ENCODE data around the gene SLC2A2.
A peak's percentile ranks its signal among the peaks of the same experiment; 100 is the strongest.

The SLC2A2 gene

GRCh38 chr3:171039674-171040073, 13.2 kb upstream of the SLC2A2 start:
- H3K27ac ChIP-seq, result no peak overlapping the region
- no peak for TF ChIP-seq CTCF (IDR thresholded peaks at IDR 0.05)
- no peak overlapping the region for H3K4me3 ChIP-seq
- no peak for DNase-seq (ENCODE audit: low spot score)

- no peak overlapping the region for H3K27ac ChIP-seq
- DNase-seq (ENCODE audit: low spot score), result no peak
- H3K4me3 ChIP-seq, result no peak overlapping the region
- no peak for TF ChIP-seq CTCF (IDR thresholded peaks at IDR 0.05)
These were observed 11.8 kb upstream of the SLC2A2 start for GRCh38 chr3:171038342-171038741.

GRCh38 chr3:171028779-171029232, 2.3 kb upstream of the SLC2A2 start:
- DNase-seq (ENCODE audit: low spot score), result no peak
- no peak overlapping the region for H3K27ac ChIP-seq
- TF ChIP-seq CTCF (IDR thresholded peaks at IDR 0.05), result no peak
- H3K4me3 ChIP-seq, result peak overlapping the region; percentile 71

GRCh38 chr3:171028025-171028778, 1.7 kb upstream of the SLC2A2 start:
- no peak for TF ChIP-seq CTCF (IDR thresholded peaks at IDR 0.05)
- peak overlapping the region; percentile 71 for H3K4me3 ChIP-seq
- DNase-seq (ENCODE audit: low spot score), result no peak
- H3K27ac ChIP-seq, result no peak overlapping the region

GRCh38 chr3:171023566-171023965, 3.0 kb downstream of the SLC2A2 start:
- Histone ChIP-seq H3K27ac (no peak overlapping the region), H3K4me3 (no peak overlapping the region)
- no peak for TF ChIP-seq CTCF (IDR thresholded peaks at IDR 0.05)
- no peak for DNase-seq (ENCODE audit: low spot score)

- TF ChIP-seq CTCF (IDR thresholded peaks at IDR 0.05), result no peak
- H3K27ac ChIP-seq, result no peak overlapping the region
- no peak for DNase-seq (ENCODE audit: low spot score)
- H3K4me3 ChIP-seq, result no peak overlapping the region
These were observed 5.1 kb downstream of the SLC2A2 start for GRCh38 chr3:171021377-171021776.

Data from coronary artery (tissue), 2 donors.